Ascending aorta (tissue), 2 donors: ENCODE data around the gene TCN1. TPM values are rescaled to one million over a fixed set of nuclear protein-coding genes. Genes with fewer than 3 reads are reported as not detected.
"Not testable (repeated sequence)": the region's sequence is repeated elsewhere in the genome, so short reads cannot be mapped to it uniquely, and the experiment has no call there.

Source experiments
- DNase-seq, 2 donors: peaks; one replicate each; pipeline ENCODE4 v3.0.0-alpha.2; 2019; ENCODE audit warnings: low spot score in 2 of 2
- H3K27ac ChIP-seq, 2 donors: fragments of 200-600 bp; sonication (generic); one replicate each; pipeline ENCODE4 v1.5.1; 2016 to 2017; ENCODE audit warnings: mild to moderate bottlenecking in 1 of 2
- H3K27me3 ChIP-seq: fragments of 200-600 bp; sonication (generic); one replicate; pipeline ENCODE4 v1.5.1; 2017
- H3K36me3 ChIP-seq, 2 donors: fragments of 200-600 bp; sonication (generic); one replicate each; pipeline ENCODE4 v1.5.1; 2016
- H3K4me1 ChIP-seq, 2 donors: fragments of 200-600 bp; sonication (generic); one replicate each; pipeline ENCODE4 v1.5.1; 2016 to 2017; ENCODE audit warnings: mild to moderate bottlenecking in 1 of 2
- H3K4me3 ChIP-seq, 2 donors: fragments of 200-600 bp; sonication (generic); one replicate each; pipeline ENCODE4 v1.5.1; 2016 to 2017; ENCODE audit warnings: mild to moderate bottlenecking in 1 of 2
- H3K9me3 ChIP-seq, 2 donors: fragments of 200-600 bp; sonication (generic); one replicate each; pipeline ENCODE4 v1.5.1; 2016
- intact Hi-C: fragments of 100-400 bp; cut with DNase I; formaldehyde crosslinking; loops from one replicate; pipeline ENCODE4 v1.15.1; 2023
- total RNA-seq: library from RNA; depleted of rRNA; stranded (reverse); fragments of >200 nt; gene quantifications from one replicate; pipeline ENCODE4 v1.1.0, GENCODE V29; 2016
- TF ChIP-seq, protein P1 (sequence below), 3 experiments: fragments of 200-600 bp in 2 of 3; fragments of 450-650 bp in 1 of 3; sonication (generic) in 2 of 3; IDR thresholded peaks; one replicate each; pipeline ENCODE4 v1.5.1; 2016 to 2019; ENCODE audit warnings: antibody characterized with exemption in 3 of 3, mild to moderate bottlenecking in 1 of 3, moderate library complexity in 1 of 3

TCN1 gene
- not detected for total RNA-seq

DNA sequence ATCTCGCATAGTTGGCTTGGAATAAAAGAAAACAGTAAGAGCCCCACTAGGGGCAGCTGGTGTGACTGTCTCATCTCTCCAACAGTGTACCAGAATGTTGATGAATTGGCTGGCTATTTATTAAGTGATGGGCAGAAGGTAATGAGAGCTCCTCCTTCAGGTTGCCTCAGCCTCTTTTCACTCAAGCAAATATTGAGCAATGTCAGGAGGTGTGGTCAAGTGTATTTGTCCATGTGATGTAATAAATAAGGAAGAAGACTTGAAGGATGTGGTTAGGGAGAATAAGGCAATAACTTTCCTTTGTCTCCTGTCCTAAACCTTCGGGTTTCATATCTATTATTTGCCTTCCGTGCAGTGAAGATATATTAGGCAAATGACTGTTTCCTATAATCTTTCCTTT lies at the start of gene TCN1:
TSS of gene TCN1 (minus strand) at position 91 of the 400 bp plus-strand sequence. CDS start at position 74, 17 bp downstream.
- no peak for DNase-seq
- Histone ChIP-seq H3K4me3 (no peak within 1 kb of the TSS), H3K27me3 (no peaks in the 10 kb centered on the region), H3K4me1 (no peaks in the 10 kb centered on the region), H3K36me3 (no peaks in the 10 kb centered on the region), H3K9me3 (no peaks in the 10 kb centered on the region), H3K27ac (no peak within 1 kb of the TSS)
- intact Hi-C loops, result no loop called here
- TF ChIP-seq, protein P1, sequence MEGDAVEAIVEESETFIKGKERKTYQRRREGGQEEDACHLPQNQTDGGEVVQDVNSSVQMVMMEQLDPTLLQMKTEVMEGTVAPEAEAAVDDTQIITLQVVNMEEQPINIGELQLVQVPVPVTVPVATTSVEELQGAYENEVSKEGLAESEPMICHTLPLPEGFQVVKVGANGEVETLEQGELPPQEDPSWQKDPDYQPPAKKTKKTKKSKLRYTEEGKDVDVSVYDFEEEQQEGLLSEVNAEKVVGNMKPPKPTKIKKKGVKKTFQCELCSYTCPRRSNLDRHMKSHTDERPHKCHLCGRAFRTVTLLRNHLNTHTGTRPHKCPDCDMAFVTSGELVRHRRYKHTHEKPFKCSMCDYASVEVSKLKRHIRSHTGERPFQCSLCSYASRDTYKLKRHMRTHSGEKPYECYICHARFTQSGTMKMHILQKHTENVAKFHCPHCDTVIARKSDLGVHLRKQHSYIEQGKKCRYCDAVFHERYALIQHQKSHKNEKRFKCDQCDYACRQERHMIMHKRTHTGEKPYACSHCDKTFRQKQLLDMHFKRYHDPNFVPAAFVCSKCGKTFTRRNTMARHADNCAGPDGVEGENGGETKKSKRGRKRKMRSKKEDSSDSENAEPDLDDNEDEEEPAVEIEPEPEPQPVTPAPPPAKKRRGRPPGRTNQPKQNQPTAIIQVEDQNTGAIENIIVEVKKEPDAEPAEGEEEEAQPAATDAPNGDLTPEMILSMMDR (IDR thresholded peaks at IDR 0.05), result no peak

DNA sequence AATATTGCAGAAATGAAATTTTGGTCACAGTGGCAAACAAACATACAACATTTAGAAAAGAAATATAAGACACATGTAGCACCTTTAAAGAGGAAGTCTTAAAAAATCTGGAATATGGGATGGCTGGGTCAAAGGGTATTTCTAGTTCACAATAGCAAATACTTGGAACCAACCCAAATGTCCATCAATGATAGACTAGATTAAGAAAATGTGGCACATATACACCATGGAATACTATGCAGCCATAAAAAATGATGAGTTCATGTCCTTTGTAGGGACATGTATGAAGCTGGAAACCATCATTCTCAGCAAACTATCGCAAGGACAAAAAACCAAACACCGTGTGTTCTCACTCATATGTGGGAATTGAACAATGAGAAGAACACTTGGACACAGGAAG lies 37.3 kb upstream of the TCN1 start:
- H3K4me3 ChIP-seq, intact Hi-C loops, H3K4me1 ChIP-seq, DNase-seq, H3K27me3 ChIP-seq, H3K9me3 ChIP-seq, H3K36me3 ChIP-seq, H3K27ac ChIP-seq: not testable (repeated sequence)

GRCh38 chr11:59901306-59901705 lies 35.0 kb upstream of the TCN1 start:
- no peak overlapping the region for H3K4me3 ChIP-seq
- no peaks in the 10 kb centered on the region for H3K9me3 ChIP-seq
- H3K36me3 ChIP-seq, result no peaks in the 10 kb centered on the region
- intact Hi-C loops, result no loop called here
- DNase-seq, result no peak
- no peaks in the 10 kb centered on the region for H3K4me1 ChIP-seq
- H3K27ac ChIP-seq, result no peak overlapping the region
- H3K27me3 ChIP-seq, result no peaks in the 10 kb centered on the region
- TF ChIP-seq, protein P1 (IDR thresholded peaks at IDR 0.05), result no peak

GRCh38 chr11:59900366-59901126 lies 34.3 kb upstream of the TCN1 start:
- H3K36me3 ChIP-seq, result no peaks in the 10 kb centered on the region
- TF ChIP-seq, protein P1 (IDR thresholded peaks at IDR 0.05), result no peak

DNA sequence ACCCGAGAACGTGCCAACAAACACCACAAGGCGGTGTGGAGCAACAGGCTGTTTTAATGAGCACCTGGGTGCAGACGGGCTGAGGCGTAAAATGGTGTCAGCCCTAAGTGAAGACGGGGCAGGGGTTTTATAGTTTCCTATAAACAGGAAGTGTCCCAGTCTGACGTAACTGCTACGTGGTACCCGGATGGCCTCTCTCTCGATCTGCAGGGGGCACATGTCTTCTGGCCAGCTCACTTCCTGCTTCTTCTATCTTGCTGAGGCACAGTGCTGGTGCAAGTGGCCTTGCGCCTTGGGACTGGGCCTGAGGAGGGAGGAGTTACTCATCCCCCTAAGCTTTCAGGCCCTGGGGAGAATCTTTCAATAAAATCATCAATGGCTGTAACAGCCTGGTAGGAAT lies 33.2 kb upstream of the TCN1 start:
- Histone ChIP-seq H3K27ac (no peak overlapping the region), H3K36me3 (no peaks in the 10 kb centered on the region), H3K4me3 (no peak overlapping the region), H3K27me3 (no peaks in the 10 kb centered on the region), H3K9me3 (no peaks in the 10 kb centered on the region), H3K4me1 (no peaks in the 10 kb centered on the region)
- intact Hi-C loops, result no loop called here
- DNase-seq, result no peak
- TF ChIP-seq, protein P1 (IDR thresholded peaks at IDR 0.05), result no peak

More at GRCh38 chr11:59900366-59901126, 34.3 kb upstream of the TCN1 start:
- Histone ChIP-seq H3K4me1 (no peaks in the 10 kb centered on the region), H3K27ac (no peak overlapping the region), H3K4me3 (no peak overlapping the region), H3K27me3 (no peaks in the 10 kb centered on the region), H3K9me3 (no peaks in the 10 kb centered on the region)
- DNase-seq, result no peak
- intact Hi-C loops, result no loop called here

DNA sequence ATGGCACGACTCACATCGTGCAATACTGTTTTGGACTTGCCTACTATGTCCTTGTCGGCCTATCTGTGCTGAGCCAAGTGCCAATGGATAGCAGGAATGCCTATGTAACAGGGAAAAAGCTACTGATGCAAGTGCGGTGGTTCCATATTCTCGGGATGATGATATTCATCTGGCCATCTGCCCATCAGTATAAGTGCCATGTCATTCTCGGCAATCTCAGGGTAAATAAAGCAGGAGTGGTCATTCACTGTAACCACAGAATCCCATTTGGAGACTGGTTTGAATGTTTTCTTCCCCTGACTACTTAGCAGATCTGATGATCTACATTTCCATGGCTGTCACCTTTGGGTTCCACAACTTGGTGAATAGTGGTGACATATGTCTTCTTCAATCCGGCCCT lies 32.4 kb upstream of the TCN1 start:
- intact Hi-C loops, result no loop called here
- Histone ChIP-seq H3K9me3 (no peaks in the 10 kb centered on the region), H3K4me1 (no peaks in the 10 kb centered on the region), H3K36me3 (no peaks in the 10 kb centered on the region), H3K27me3 (no peaks in the 10 kb centered on the region), H3K4me3 (no peak overlapping the region), H3K27ac (no peak overlapping the region)
- TF ChIP-seq, protein P1 (IDR thresholded peaks at IDR 0.05), result no peak
- DNase-seq, result no peak
